ENCODE measurements around the gene TNFRSF8.

DNA sequence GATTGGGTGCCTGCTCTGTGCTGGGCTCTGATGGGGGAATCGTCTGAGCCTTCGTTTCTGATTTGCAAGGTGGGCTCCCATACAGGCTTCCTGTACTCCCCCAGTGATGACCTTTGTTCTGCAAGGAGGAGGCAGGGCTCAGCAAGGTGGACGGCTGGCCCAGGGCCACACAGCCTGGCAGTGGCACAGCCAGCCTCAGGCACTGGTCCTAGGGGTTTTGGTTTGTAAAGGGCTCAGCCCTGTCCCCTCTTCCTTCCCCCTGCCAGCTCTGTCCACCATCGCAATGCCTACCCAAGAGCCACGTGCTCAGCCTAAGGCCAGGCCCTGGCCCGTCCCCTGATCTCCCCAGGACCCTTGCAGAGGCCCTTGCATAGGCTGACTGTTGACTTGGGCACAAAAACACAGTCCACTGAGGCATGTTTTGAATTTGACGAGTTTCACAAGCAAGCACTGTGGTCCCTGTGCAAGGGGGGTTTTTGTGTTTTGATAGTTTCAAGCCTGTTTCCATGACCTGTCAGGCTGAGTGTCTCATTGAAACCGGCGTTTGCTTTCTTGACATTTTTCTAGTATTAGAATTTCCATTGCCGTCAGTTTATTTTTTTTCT lies 64.2 kb downstream of the TNFRSF8 start:
- TF ChIP-seq POLR2A (IDR thresholded peaks at IDR 0.05; ENCODE audit: low read length) (no peak), GATA1 (IDR thresholded peaks at IDR 0.05; ENCODE audit: low read depth, low read length) (no peak)

Measured in erythroblast (primary cell).